ENCODE measurements around the gene EIF3B.

EIF3B gene

GRCh38 chr7:2399848-2400587, 45.4 kb downstream of the EIF3B start:
- TF ChIP-seq, protein P1, sequence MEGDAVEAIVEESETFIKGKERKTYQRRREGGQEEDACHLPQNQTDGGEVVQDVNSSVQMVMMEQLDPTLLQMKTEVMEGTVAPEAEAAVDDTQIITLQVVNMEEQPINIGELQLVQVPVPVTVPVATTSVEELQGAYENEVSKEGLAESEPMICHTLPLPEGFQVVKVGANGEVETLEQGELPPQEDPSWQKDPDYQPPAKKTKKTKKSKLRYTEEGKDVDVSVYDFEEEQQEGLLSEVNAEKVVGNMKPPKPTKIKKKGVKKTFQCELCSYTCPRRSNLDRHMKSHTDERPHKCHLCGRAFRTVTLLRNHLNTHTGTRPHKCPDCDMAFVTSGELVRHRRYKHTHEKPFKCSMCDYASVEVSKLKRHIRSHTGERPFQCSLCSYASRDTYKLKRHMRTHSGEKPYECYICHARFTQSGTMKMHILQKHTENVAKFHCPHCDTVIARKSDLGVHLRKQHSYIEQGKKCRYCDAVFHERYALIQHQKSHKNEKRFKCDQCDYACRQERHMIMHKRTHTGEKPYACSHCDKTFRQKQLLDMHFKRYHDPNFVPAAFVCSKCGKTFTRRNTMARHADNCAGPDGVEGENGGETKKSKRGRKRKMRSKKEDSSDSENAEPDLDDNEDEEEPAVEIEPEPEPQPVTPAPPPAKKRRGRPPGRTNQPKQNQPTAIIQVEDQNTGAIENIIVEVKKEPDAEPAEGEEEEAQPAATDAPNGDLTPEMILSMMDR (IDR thresholded peaks at IDR 0.05; ENCODE audit: borderline replicate concordance, insufficient read depth, low read depth, low read length), result no peak
- H3K4me3 ChIP-seq (ENCODE audit: low read depth, low read length), result no peak overlapping the region

GRCh38 chr7:2402687-2403013, 48.0 kb downstream of the EIF3B start:
- TF ChIP-seq, protein P1 (IDR thresholded peaks at IDR 0.05; ENCODE audit: borderline replicate concordance, insufficient read depth, low read depth, low read length), result no peak
- peak overlapping the region; percentile 50 for H3K4me3 ChIP-seq (ENCODE audit: low read depth, low read length)

DNA sequence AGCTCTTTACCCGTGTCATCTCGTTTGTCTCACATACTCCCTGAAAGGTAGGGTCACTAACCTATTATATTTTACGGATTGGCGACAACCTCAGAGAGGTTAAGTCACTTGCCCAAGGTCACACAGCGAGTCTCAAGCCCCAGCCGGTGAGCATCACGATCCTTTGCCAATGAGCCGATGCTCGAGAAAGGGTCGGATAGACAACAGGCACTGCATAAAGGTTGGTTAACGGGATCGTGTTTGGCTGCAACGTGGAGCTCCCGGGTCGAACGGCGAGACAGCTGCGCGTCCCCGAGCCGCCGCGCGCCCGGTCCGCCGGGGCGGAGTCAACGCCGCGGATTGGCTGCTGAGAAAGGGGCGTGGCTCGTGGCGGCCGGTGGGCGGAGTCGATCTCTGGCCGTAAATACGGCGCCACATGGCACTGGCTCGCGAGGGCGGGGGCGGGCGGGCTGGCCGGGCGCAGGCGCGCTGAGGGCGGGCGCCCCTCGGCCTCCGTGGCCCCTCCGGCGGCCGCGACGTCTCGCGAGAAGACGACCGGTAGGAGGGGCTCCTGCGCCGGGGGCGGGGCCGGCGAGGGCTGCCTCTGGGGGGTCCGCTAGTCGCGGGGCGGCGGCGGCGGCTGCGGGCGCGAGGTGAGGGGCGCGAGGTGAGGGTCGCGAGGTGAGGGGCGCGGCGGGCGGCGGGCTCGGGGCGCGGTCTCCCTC, 48.5 kb downstream of the EIF3B start, which contains the start of gene CHST12:
CHST12 (plus strand) TSS at position 598 of the 704 bp plus-strand sequence. CDS start 29,029 bp downstream, outside the sequence.
- peak within 1 kb of the TSS; percentile 87 for H3K4me3 ChIP-seq (ENCODE audit: low read depth, low read length)

DNA sequence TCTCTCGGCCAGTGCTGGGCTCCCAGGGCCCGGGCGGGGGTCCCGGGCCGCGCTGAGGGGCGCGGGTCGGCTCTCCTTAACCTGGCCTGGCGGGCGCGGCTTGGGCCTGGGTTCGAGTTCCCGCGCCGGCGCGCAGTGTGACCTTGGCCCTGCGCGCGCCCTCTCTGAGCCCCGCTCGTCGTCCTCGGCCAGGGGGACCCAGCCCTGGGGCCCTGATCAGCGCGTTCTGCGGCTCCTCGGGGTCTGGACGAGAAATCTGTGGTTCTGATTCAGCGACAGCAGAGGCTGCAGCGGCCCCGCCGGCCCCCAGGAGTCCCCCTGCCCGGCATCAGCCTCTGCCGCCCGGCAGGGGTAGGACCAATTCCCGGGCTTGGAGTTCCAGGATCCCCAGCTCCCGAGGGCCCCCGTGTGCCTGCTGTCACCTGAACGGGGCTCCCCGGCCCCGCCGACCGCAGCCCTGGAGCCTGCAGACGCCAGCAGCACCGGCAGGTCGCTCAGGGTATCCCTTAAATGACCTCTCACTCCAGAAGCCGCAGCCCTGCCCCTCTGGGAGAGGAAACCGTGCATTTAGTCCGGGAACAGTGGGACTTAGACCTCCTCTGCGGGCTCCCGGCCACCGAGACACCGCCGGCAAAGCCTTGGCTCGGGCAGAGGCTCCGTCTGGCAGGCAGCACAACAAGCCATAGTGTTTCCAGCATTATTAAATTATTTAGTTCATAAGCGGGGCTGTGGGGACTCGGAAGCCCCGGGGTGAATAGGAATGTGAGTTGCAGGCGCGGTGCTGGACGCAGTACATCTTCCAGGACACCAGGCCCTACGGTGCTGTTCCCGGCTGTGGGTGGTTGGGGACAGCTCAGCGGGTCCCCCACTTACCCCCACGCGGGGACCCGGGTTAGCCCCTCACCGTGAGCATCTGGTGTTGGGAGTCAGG, 49.4 kb downstream of the EIF3B start:
- H3K4me3 ChIP-seq (ENCODE audit: low read depth, low read length), result peak overlapping the region; percentile 87
- TF ChIP-seq, protein P1 (IDR thresholded peaks at IDR 0.05; ENCODE audit: borderline replicate concordance, insufficient read depth, low read depth, low read length), result 0 out of 2 replicates have a peak, but pooled peaks have one; percentile 9

More for the DNA sequence above, 48.5 kb downstream of the EIF3B start, which contains the start of gene CHST12:
- TF ChIP-seq, protein P1 (IDR thresholded peaks at IDR 0.05; ENCODE audit: borderline replicate concordance, insufficient read depth, low read depth, low read length), result no peak

DNA sequence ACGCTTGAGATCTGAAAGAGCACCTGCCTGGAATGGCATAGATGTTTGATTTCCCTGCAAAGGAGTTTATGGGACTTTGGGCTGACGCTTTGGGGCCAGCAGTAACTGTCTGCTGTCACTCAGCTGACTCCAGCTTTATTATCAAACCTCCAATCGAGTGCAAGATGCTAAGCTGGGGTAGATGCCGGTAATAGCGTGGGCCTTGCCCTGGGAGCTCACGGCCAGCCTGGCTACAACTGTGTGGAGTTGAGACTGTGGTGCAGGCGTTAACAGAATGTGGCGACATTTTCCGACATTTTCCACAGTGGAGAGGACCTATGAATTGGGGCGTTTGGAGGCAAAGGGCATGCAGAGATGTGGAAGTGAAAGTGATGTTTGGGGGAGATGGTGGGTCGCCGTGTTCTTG, 50.1 kb downstream of the EIF3B start:
- TF ChIP-seq, protein P1 (IDR thresholded peaks at IDR 0.05; ENCODE audit: borderline replicate concordance, insufficient read depth, low read depth, low read length), result no peak
- peak overlapping the region; percentile 87 for H3K4me3 ChIP-seq (ENCODE audit: low read depth, low read length)

- TF ChIP-seq, protein P1 (IDR thresholded peaks at IDR 0.05; ENCODE audit: borderline replicate concordance, insufficient read depth, low read depth, low read length), result no peak
- peak overlapping the region; percentile 41 for H3K4me3 ChIP-seq (ENCODE audit: low read depth, low read length)
These were observed 50.6 kb downstream of the EIF3B start for GRCh38 chr7:2405201-2405600.
